Kidney (tissue), 22 donors: ENCODE data around the gene HAGH. TPM values are rescaled to one million over a fixed set of nuclear protein-coding genes. Genes with fewer than 3 reads are reported as not detected.
A peak's percentile ranks its signal among the peaks of the same experiment; 100 is the strongest.
"Not testable (repeated sequence)": the region's sequence is repeated elsewhere in the genome, so short reads cannot be mapped to it uniquely, and the experiment has no call there.

Experiments
- DNase-seq, 5 donors: peaks; one replicate each; pipeline ENCODE4 v3.0.0-alpha.2; 2013 to 2020
- FAIRE-seq: peaks from 2 replicates; lab custom pipeline; 2012; peaks lifted over from hg19 to GRCh38; lab: Jason Lieb, UNC
- H3K27ac ChIP-seq, 2 donors: one replicate each; pipeline ENCODE4 v1.7.0; 2013; ENCODE audit warnings: low read depth in 2 of 2, low read length in 2 of 2, inconsistent platforms in 1 of 2
- H3K27me3 ChIP-seq: one replicate; pipeline ENCODE4 v1.7.1; 2013; ENCODE audit warnings: low read length, inconsistent platforms; ENCODE audit not compliant: control insufficient read depth, insufficient read depth
- H3K36me3 ChIP-seq, 3 donors: one replicate each; pipeline versions ENCODE4 v1.7.0 to v1.7.1; 2013; ENCODE audit warnings: low read length in 3 of 3, control low read depth in 1 of 3, inconsistent platforms in 1 of 3; ENCODE audit not compliant: insufficient read depth in 3 of 3, control insufficient read depth in 2 of 3
- H3K4me1 ChIP-seq, 3 donors: one replicate each; pipeline versions ENCODE4 v1.7.0 to v1.7.1; 2013; ENCODE audit warnings: low read length in 3 of 3, inconsistent platforms in 1 of 3, low read depth in 1 of 3; ENCODE audit not compliant: control insufficient read depth in 2 of 3, insufficient read depth in 2 of 3
- H3K4me3 ChIP-seq, 3 donors: one replicate each; pipeline versions ENCODE4 v1.7.0 to v1.8.1; 2013; ENCODE audit warnings: low read length in 3 of 3, control low read depth in 1 of 3, inconsistent platforms in 1 of 3
- H3K9ac ChIP-seq, 3 donors: one replicate each; pipeline versions ENCODE4 v1.7.0 to v1.7.1; 2013; ENCODE audit warnings: low read length in 3 of 3, control low read depth in 1 of 3, inconsistent platforms in 1 of 3
- H3K9me3 ChIP-seq, 3 donors: one replicate each; pipeline versions ENCODE4 v1.7.0 to v1.7.1; 2013; ENCODE audit warnings: low read length in 3 of 3, control low read depth in 1 of 3, inconsistent platforms in 1 of 3; ENCODE audit not compliant: control insufficient read depth in 2 of 3, insufficient read depth in 1 of 3
- intact Hi-C: fragments of 100-400 bp; cut with DNase I; formaldehyde crosslinking; loops from one replicate; pipeline ENCODE4 v1.11.1; 2022
- long read RNA-seq, 10 donors: library from polyadenylated mRNA in 1 of 10; unstranded in 1 of 10; transcript quantifications; one replicate each; pipeline ENCODE4 v2.0.0 and lab custom pipeline, GENCODE V29; 2021 to 2026
- polyA plus RNA-seq: library from polyadenylated mRNA; stranded (reverse); fragments of 350-450 nt; fragmentation: Illumina TruSeq; extraction: RNeasy Lipid Tissue Mini Kit (QIAGEN cat#74804); gene quantifications from one replicate; pipeline ENCODE4 v1.2.3, GENCODE V29; 2014; ENCODE audit warnings: low read depth, low replicate concordance; ENCODE audit not compliant: insufficient read depth
- total RNA-seq: library from RNA; stranded (reverse); fragmentation: NEBNext Ultra II Directional; extraction: Animal tissue kit (Norgen Biotek cat#: 25700); gene quantifications from one replicate; pipeline ENCODE4 v1.2.1, GENCODE V29; 2021
- TF ChIP-seq, protein P1 (sequence below): IDR thresholded peaks from 3 replicates; pipeline ENCODE4 v1.5.1; 2012; ENCODE audit warnings: mild to moderate bottlenecking, moderate library complexity, borderline replicate concordance; ENCODE audit not compliant: insufficient read depth; ENCODE audit errors: extremely low read depth
- donor health status: control.
- donor health status: control.
- donor health status: control.
- donor health status: control.
- donor health status: control.
- donor health status: DM: yes; HTN: yes; CAD: no.
- donor health status: Normal renal cell carcinoma (clear cell type).

HAGH gene
- 48.1 TPM for total RNA-seq
- 258 TPM for polyA plus RNA-seq
- long read RNA-seq, donor 1, partial matches to known transcripts = 0 of 6 reads
- long read RNA-seq, donor 1, other reads (novel, unspliced or antisense) = 0 of 6 reads
- long read RNA-seq, donor 2, transcript HAGH-202 (9 exons, 2,984 nt) = major isoform, 16 of 18 reads
- long read RNA-seq, donor 2, partial matches to known transcripts = 0 of 18 reads
- long read RNA-seq, donor 2, other reads (novel, unspliced or antisense) = 0 of 18 reads
- long read RNA-seq, donor 3, transcript HAGH-202 (9 exons, 2,984 nt) = major isoform, 9 of 19 reads
- long read RNA-seq, donor 3, transcript HAGH-201 (10 exons, 1,257 nt) = major isoform, 9 of 19 reads
- long read RNA-seq, donor 3, partial matches to known transcripts = 0 of 19 reads
- long read RNA-seq, donor 3, other reads (novel, unspliced or antisense) = 0 of 19 reads
- long read RNA-seq, donor 4, partial matches to known transcripts = 0 of 8 reads
- long read RNA-seq, donor 4, other reads (novel, unspliced or antisense) = 0 of 8 reads
- long read RNA-seq, donor 5 = 0 reads
- long read RNA-seq, donor 6, partial matches to known transcripts = 0 of 4 reads
- long read RNA-seq, donor 6, other reads (novel, unspliced or antisense) = 0 of 4 reads
- long read RNA-seq, donor 7, transcript HAGH-202 (9 exons, 2,984 nt) = major isoform, 19 of 48 reads
- long read RNA-seq, donor 7, partial matches to known transcripts = 18 of 48 reads
- long read RNA-seq, donor 7, other reads (novel, unspliced or antisense) = 8 of 48 reads
- long read RNA-seq, donor 8, transcript HAGH-202 (9 exons, 2,984 nt) = major isoform, 7 of 11 reads
- long read RNA-seq, donor 8, partial matches to known transcripts = 0 of 11 reads
- long read RNA-seq, donor 8, other reads (novel, unspliced or antisense) = 0 of 11 reads
- long read RNA-seq, donor 9, transcript HAGH-202 (9 exons, 2,984 nt) = major isoform, 6 of 7 reads
- long read RNA-seq, donor 9, partial matches to known transcripts = 0 of 7 reads
- long read RNA-seq, donor 9, other reads (novel, unspliced or antisense) = 0 of 7 reads
- long read RNA-seq, donor 10, transcript HAGH-202 (9 exons, 2,984 nt) = major isoform, 9 of 11 reads
- long read RNA-seq, donor 10, partial matches to known transcripts = 0 of 11 reads
- long read RNA-seq, donor 10, other reads (novel, unspliced or antisense) = 0 of 11 reads

GRCh38 chr16:1826691-1827573 lies at the start of gene HAGH, which contains the start of gene FAHD1:
Gene HAGH (minus strand): TSS chr16:1826825. CDS start chr16:1826787, 38 bp downstream.
Gene FAHD1 (plus strand): TSS chr16:1827206. CDS start chr16:1827239, 33 bp downstream.
- peak; percentile 96 to 98 (median 97) for DNase-seq
- Histone ChIP-seq H3K27ac (peak within 1 kb of the TSS; percentile 84 to 91), H3K9me3 (no peaks in the 10 kb centered on the region), H3K4me3 (peak within 1 kb of the TSS; percentile 88 to 100 (median 94)), H3K9ac (peak within 1 kb of the TSS; percentile 56 to 97 (median 93)), H3K4me1 (peaks cover 0 to 19% (median 3%) of the 10 kb centered on the region in 3 donors), H3K27me3 (no peaks in the 10 kb centered on the region), H3K36me3 (peaks cover 0 to 10% (median 6%) of the 10 kb centered on the region in 3 donors)
- no peak for FAIRE-seq
- intact Hi-C loops = no loop called here
- TF ChIP-seq, protein P1, sequence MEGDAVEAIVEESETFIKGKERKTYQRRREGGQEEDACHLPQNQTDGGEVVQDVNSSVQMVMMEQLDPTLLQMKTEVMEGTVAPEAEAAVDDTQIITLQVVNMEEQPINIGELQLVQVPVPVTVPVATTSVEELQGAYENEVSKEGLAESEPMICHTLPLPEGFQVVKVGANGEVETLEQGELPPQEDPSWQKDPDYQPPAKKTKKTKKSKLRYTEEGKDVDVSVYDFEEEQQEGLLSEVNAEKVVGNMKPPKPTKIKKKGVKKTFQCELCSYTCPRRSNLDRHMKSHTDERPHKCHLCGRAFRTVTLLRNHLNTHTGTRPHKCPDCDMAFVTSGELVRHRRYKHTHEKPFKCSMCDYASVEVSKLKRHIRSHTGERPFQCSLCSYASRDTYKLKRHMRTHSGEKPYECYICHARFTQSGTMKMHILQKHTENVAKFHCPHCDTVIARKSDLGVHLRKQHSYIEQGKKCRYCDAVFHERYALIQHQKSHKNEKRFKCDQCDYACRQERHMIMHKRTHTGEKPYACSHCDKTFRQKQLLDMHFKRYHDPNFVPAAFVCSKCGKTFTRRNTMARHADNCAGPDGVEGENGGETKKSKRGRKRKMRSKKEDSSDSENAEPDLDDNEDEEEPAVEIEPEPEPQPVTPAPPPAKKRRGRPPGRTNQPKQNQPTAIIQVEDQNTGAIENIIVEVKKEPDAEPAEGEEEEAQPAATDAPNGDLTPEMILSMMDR = no peak

DNA sequence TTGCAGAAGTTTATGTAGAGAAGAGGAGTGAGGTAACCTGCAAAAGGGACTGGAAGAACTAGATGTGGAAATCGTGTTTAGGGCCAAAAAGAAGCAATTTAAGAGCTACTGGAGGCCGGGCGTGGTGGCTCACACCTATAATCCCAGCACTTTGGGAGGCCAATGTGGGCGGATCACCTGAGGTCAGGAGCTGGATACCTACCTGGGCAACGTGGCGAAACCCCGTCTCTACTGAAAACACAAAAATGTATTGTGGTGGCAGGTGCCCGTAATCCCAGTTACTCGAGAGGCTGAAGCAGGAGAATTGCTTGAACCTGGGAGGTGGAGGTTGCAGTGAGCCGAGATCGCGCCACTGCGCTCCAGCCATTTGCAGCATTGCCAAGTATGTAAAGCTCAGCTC lies 49.4 kb upstream of the HAGH start:
- H3K27ac ChIP-seq, intact Hi-C loops, H3K9me3 ChIP-seq, H3K27me3 ChIP-seq, H3K4me1 ChIP-seq, H3K9ac ChIP-seq, H3K36me3 ChIP-seq, FAIRE-seq, DNase-seq, H3K4me3 ChIP-seq: not testable (repeated sequence)

DNA sequence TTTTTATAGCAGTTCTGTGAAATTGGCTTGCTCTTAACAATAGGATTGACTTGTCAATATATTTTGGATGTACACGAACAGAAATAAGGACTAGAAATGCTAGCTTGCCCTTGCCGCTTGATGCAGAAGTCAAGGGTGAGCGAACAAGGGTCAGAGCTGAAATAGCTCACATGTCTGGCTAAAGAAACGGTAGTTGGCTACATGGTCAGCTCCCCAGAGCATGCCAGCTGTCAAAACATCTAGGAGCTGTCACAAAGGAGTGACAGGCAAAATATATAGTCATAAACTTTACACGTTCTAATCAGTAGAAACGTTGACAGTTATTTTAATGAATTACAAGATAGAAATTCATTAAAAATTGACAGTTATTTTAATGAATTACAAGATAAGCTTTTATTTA lies 48.2 kb upstream of the HAGH start:
- H3K36me3 ChIP-seq = no peaks in the 10 kb centered on the region
- DNase-seq = peak in 4 of 5 donors; percentile 44 to 65 (median 55)
- H3K9me3 ChIP-seq = no peaks in the 10 kb centered on the region
- H3K4me1 ChIP-seq = no peaks in the 10 kb centered on the region
- no peak for FAIRE-seq
- H3K9ac ChIP-seq = no peak overlapping the region
- intact Hi-C loops = no loop called here
- H3K27me3 ChIP-seq = peaks cover 7% of the 10 kb centered on the region
- TF ChIP-seq, protein P1 = no peak
- no peak overlapping the region for H3K27ac ChIP-seq
- H3K4me3 ChIP-seq = no peak overlapping the region
